GM12892 (cell line): ENCODE data around the gene SLC9A3.

Experiments used
- POLR2A ChIP-seq: IDR thresholded peaks from 2 replicates; pipeline ENCODE4 v1.6.1; 2011; ENCODE audit warnings: low read depth, low read length, control low read depth
- POLR2AphosphoS5 ChIP-seq: IDR thresholded peaks from 2 replicates; pipeline ENCODE4 v1.6.1; 2011; ENCODE audit warnings: low read depth, low read length, control low read depth

DNA sequence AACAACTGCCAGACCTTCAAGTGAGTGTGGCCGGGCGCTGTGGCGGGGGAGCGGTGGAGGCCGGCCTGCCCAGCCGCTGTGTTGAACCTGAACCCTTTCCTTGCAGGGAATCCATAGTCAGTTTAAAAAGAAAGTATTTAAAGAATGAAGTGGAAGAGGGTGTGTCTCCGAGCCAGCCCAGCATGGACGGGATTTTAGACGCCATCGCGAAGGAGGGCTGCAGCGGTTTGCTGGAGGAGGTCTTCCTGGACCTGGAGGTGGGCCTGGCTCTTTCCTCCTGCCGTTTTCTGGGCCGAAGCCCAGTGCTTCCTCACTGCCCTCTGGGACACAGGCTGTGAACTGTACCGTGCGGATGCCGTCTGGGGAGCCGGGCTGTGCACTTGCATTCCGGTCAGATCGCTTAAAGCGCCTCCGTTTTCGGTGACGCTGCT is 62.2 kb downstream of the SLC9A3 start:
- no peak for TF ChIP-seq POLR2A
- TF ChIP-seq POLR2AphosphoS5: no peak
